Skeletal muscle tissue (tissue), 4 donors: ENCODE measurements around the gene GPR153. TPM values are rescaled to one million over a fixed set of nuclear protein-coding genes. Genes with fewer than 3 reads are reported as not detected.

Source experiments
- H3K27ac ChIP-seq: one replicate; pipeline ENCODE4 v1.7.0; 2013; ENCODE audit warnings: mild to moderate bottlenecking, low read depth, low read length, inconsistent platforms
- H3K27me3 ChIP-seq, 3 donors: one replicate each; pipeline ENCODE4 v1.7.0; 2013; ENCODE audit warnings: low read length in 3 of 3; ENCODE audit not compliant: control insufficient read depth in 3 of 3, insufficient read depth in 3 of 3
- H3K36me3 ChIP-seq, 3 donors: one replicate each; pipeline ENCODE4 v1.7.0; 2013; ENCODE audit warnings: low read length in 3 of 3; ENCODE audit not compliant: control insufficient read depth in 3 of 3, insufficient read depth in 3 of 3
- H3K4me1 ChIP-seq, 3 donors: one replicate each; pipeline ENCODE4 v1.7.0; 2013; ENCODE audit warnings: low read length in 3 of 3, mild to moderate bottlenecking in 3 of 3; ENCODE audit not compliant: control insufficient read depth in 3 of 3, insufficient read depth in 3 of 3
- H3K4me3 ChIP-seq, 3 donors: one replicate each; pipeline ENCODE4 v1.7.0; 2013; ENCODE audit warnings: low read length in 3 of 3
- H3K9ac ChIP-seq, 3 donors: one replicate each; pipeline ENCODE4 v1.7.0; 2013; ENCODE audit warnings: low read length in 3 of 3, mild to moderate bottlenecking in 3 of 3, moderate library complexity in 2 of 3, low read depth in 1 of 3
- H3K9me3 ChIP-seq, 3 donors: one replicate each; pipeline ENCODE4 v1.7.0; 2013; ENCODE audit warnings: low read length in 3 of 3; ENCODE audit not compliant: control insufficient read depth in 3 of 3
- total RNA-seq: library from RNA; depleted of rRNA; stranded (reverse); fragments of >200 nt; gene quantifications from one replicate; pipeline ENCODE4 v1.2.3, GENCODE V29; 2014
- donor health status: Osteomylitis.

GPR153 gene
- total RNA-seq, 1 donor from 2014 or later = 4.7 TPM

GRCh38 chr1:6252374-6252710, 8.6 kb downstream of the GPR153 start:
- Histone ChIP-seq H3K9ac (no peak overlapping the region), H3K4me3 (no peak overlapping the region), H3K27me3 (peaks cover 25 to 43% (median 35%) of the 10 kb centered on the region in 3 donors), H3K4me1 (no peaks in the 10 kb centered on the region), H3K36me3 (peaks cover 0 to 5% (median 0%) of the 10 kb centered on the region in 3 donors), H3K9me3 (no peaks in the 10 kb centered on the region), H3K27ac (no peak overlapping the region)

GRCh38 chr1:6251681-6252373, 9.1 kb downstream of the GPR153 start:
- Histone ChIP-seq H3K36me3 (peaks cover 0 to 5% (median 0%) of the 10 kb centered on the region in 3 donors), H3K9ac (no peak overlapping the region), H3K4me3 (no peak overlapping the region), H3K27ac (no peak overlapping the region), H3K4me1 (no peaks in the 10 kb centered on the region), H3K27me3 (peaks cover 27 to 48% (median 35%) of the 10 kb centered on the region in 3 donors), H3K9me3 (no peaks in the 10 kb centered on the region)

GRCh38 chr1:6251233-6251632, 9.7 kb downstream of the GPR153 start:
- Histone ChIP-seq H3K27me3 (peaks cover 32 to 54% (median 39%) of the 10 kb centered on the region in 3 donors), H3K4me3 (no peak overlapping the region), H3K4me1 (no peaks in the 10 kb centered on the region), H3K36me3 (peaks cover 0 to 5% (median 0%) of the 10 kb centered on the region in 3 donors), H3K9me3 (no peaks in the 10 kb centered on the region), H3K27ac (no peak overlapping the region), H3K9ac (no peak overlapping the region)

GRCh38 chr1:6249739-6250689, 10.9 kb downstream of the GPR153 start:
- no peak overlapping the region for H3K9ac ChIP-seq
- no peak overlapping the region for H3K4me3 ChIP-seq
- no peaks in the 10 kb centered on the region for H3K9me3 ChIP-seq
- peaks cover 41 to 61% (median 47%) of the 10 kb centered on the region in 3 donors for H3K27me3 ChIP-seq
- H3K36me3 ChIP-seq = peaks cover 0 to 5% (median 0%) of the 10 kb centered on the region in 3 donors
- no peaks in the 10 kb centered on the region for H3K4me1 ChIP-seq
- H3K27ac ChIP-seq = no peak overlapping the region

- H3K4me3 ChIP-seq = no peak overlapping the region
- peaks cover 46 to 63% (median 50%) of the 10 kb centered on the region in 3 donors for H3K27me3 ChIP-seq
These were observed 11.8 kb downstream of the GPR153 start for GRCh38 chr1:6248932-6249738.

GRCh38 chr1:6248161-6248776, 12.6 kb downstream of the GPR153 start:
- Histone ChIP-seq H3K36me3 (no peaks in the 10 kb centered on the region), H3K27me3 (peaks cover 55 to 70% (median 57%) of the 10 kb centered on the region in 3 donors), H3K27ac (no peak overlapping the region), H3K9ac (no peak overlapping the region), H3K4me3 (no peak overlapping the region), H3K9me3 (no peaks in the 10 kb centered on the region), H3K4me1 (no peaks in the 10 kb centered on the region)

More at GRCh38 chr1:6248932-6249738, 11.8 kb downstream of the GPR153 start:
- H3K9me3 ChIP-seq = no peaks in the 10 kb centered on the region
- no peak overlapping the region for H3K9ac ChIP-seq
- no peaks in the 10 kb centered on the region for H3K4me1 ChIP-seq
- H3K36me3 ChIP-seq = no peaks in the 10 kb centered on the region
- no peak overlapping the region for H3K27ac ChIP-seq

- Histone ChIP-seq H3K27ac (no peak overlapping the region), H3K4me3 (no peak overlapping the region), H3K9me3 (no peaks in the 10 kb centered on the region), H3K27me3 (peaks cover 61 to 76% (median 63%) of the 10 kb centered on the region in 3 donors), H3K4me1 (no peaks in the 10 kb centered on the region), H3K9ac (no peak overlapping the region), H3K36me3 (no peaks in the 10 kb centered on the region)
These were observed 13.2 kb downstream of the GPR153 start for GRCh38 chr1:6247651-6248050.

GRCh38 chr1:6246497-6247467, 14.1 kb downstream of the GPR153 start:
- no peaks in the 10 kb centered on the region for H3K4me1 ChIP-seq
- peaks cover 64 to 79% (median 65%) of the 10 kb centered on the region in 3 donors for H3K27me3 ChIP-seq
- no peaks in the 10 kb centered on the region for H3K9me3 ChIP-seq

More at GRCh38 chr1:6246497-6247467, 14.1 kb downstream of the GPR153 start:
- no peak overlapping the region for H3K9ac ChIP-seq
- no peak overlapping the region for H3K4me3 ChIP-seq
- no peaks in the 10 kb centered on the region for H3K36me3 ChIP-seq
- no peak overlapping the region for H3K27ac ChIP-seq
